Activated CD8-positive, alpha-beta memory T cell treated with anti-CD3 and anti-CD28 coated beads, Interleukin-2, amount 50 U/mL, for 4 hours (primary cell): ENCODE data around the gene CROCC2.

ENCODE experiments used
- DNase-seq: peaks from one replicate; pipeline ENCODE4 v3.0.0-alpha.2; 2020

The CROCC2 gene

DNA sequence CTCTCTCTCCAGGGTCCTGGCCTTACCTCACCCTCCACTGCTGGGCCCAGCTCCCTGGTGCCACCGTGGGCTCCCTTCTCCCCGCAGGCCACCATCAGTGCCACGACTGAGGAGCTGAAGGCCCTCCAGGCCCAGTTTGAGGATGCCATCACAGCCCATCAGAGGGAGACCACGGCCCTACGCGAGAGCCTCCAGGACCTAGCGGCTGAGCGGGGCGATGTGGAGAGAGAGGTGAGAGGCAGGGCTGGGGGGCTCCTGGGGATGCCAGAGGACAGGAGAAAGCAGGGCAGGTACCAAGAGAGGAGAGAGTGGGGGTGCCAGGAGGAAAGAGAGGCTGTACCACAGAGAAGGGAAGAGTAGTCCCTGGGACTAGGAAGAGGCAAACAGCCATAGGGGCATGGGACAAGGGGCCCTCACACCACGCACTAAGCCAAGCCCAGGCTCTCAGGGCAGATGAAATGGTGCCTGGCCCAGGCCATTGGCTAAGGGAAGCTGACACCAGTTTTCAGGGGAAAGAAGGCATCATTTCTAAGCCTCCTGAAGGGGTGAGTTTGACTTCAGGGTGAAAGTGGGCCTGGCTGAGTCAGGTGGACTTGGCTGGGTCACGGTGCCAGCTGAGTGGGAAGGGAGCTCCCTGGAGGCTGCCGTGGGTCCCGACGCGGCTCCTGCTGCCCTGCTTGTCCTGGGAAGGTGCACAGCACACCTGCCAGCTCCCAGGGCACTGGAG, 53.2 kb downstream of the CROCC2 start:
- DNase-seq, result no peak

DNA sequence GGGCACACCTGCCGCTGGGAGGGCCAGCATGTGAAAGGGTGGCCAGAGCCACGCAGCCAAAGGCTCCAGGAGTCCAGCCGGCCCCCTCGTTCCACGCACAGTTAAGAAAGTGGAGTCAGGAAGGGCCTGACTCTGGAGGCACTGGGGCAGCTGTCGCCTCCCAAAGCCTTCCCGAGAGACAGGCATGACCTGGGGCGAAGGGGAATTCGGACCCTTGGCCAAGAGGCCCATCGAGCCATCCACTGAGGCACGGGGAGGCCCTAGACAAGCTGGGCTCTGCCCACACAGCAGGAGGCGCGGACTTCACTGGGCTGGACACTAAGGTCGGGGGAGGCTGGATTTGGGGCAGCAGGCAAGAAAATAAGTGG, 53.8 kb downstream of the CROCC2 start:
- no peak for DNase-seq

DNA sequence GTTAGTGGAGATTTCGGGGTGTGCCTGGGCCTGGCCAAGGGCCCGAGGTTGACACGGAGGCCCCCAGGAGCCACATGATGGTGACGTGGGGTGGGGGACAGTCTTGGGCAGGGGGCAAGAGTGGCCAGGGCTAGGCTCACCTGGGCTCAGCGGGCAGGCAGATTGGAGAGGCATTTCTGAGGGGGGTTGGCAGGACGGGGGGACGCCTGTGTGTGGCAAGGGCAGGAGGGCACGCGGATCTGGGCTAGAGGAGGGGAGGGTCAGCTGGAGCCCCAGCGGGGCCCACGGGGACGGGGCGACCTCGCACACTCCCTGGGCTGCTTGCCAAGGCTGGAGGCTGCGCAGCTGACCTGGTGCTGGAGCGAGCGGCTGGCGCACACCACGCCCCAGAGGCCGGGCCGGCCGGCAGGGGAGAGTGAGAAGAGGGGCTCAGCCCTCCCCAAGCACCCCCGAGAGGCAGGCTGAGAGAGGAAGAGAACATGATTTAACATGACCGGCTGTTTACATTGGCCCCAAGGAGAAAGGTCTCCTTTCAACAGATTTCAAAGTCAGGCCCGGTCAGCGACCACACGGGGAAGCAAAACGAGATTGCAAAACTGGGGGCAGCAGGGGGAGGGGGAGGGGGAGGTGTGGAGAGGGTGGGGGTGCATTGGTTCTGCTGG, 54.3 kb downstream of the CROCC2 start:
- no peak for DNase-seq

DNA sequence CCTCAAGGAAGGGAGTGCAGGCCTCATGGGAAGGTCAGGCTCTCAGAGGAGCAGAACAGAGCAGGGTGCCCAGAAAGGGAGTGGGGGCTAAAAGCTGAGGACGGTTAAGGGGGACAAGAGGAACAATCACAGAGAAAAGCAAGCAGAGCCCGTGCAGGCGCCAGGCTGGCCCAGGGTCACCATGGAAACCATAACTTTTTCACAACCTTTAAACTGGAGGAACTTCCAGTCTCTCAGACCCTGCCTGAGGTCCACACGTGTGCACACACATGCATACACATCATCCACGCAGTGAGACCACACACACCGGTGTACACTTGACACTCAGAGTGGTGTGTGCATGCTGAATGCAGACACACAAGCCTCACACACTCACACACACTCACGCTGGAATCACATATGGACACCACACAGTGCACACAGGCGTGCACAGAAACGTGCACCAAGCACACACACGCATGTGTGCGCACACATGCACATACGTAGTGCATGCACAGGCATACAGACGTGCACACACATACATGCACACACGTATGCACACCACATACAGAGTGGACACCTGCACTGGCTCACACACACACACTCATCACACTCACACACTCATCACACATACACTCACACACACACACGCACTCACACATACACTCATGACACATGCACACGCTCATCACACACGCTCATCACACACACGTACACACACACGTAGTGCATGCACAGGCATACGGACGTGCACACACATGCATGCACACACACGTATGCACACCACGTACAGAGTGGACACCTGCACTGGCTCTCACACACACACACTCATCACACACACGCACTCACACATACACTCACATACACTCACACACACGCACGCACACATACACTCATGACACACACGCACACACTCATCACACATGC, 55.1 kb downstream of the CROCC2 start:
- no peak for DNase-seq

DNA sequence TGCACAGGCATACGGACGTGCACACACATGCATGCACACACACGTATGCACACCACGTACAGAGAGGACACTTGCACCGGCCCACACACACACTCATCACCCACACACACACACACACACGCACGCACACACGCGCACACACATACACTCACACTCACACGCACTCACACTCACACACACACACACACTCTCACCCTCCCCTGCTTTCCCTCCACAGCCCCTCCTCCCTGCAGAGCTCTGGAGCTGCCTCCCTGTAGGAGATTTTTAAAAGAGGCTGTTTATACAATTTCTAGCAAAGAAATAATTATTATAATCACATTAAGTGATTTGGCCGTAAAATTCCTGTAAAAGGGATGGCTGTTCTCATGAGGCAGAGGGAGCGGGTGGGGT, 55.8 kb downstream of the CROCC2 start:
- no peak for DNase-seq

DNA sequence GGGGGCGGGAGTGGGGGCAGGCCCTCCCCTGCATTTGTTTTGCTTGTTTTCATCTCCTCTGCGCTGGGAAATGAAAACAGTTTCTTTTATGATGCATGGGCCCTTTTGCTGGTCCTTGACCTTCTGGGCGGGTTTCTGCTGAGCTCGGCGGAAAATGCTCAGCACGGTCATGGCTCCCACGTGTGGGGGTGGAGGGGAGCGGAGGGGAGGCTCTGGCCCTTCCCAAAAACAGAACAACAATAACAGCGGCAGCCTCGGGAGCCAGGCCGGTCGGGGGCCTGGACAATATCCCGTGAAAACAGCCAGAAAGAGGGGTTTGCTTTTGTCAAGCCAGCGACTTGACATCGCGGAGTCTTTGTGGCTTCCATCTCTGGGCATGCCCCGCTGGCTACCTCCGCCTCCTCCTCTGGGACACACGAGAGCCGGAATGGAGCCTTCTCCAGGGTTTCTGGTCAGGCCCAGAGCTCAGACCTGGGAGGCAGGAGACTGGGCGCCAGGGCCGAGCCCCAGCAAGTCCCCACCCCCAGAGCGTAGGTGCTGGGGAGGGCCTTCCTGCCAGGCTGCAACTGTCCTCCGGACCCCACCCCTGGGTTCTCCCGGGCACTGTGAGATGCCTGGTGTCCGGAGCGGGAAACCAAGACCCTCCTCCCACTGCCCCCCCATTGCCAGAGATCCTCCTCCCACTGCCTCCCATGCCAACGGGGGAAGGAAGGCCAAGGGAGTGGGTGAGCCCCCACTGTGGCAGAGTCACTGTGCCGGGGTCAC, 56.3 kb downstream of the CROCC2 start:
- DNase-seq, result no peak

DNA sequence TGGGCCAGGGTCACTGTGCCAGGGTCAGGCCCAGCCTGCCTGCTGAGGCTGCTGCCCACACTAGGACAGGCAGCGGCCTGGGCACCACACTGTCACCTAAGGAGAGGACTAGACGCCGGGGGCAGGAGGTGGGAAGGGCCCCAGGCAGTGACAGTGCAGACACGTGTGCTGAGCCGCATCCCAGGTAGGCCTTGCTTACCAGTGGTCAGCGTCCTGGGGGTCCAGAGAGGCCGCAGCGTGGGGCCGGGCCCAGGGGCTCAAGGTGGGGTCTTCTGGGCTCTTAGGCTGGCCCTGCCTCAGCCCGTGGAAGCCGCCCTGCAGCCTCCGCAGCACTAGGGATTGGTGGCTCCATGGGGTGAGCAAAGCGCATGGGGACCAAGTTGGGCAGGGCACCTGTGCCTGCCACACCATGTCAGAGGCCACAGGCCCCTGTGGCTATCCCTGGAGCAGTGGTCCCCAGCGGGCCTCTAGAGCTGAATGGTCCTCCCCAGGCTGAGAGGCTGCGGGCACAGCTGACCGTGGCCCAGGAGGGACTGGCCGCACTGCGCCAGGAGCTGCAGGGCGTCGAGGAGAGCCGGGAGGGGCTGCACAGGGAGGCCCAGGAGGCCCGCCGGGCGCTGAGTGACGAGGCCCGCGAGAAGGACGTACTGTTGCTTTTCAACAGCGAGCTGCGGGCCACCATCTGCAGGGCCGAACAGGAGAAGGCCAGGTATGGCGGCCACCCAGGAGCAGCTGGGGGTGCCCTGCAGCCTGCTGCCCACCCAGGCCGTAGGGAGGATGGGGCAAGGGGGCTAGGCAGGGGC, 57.1 kb downstream of the CROCC2 start:
- no peak for DNase-seq

DNA sequence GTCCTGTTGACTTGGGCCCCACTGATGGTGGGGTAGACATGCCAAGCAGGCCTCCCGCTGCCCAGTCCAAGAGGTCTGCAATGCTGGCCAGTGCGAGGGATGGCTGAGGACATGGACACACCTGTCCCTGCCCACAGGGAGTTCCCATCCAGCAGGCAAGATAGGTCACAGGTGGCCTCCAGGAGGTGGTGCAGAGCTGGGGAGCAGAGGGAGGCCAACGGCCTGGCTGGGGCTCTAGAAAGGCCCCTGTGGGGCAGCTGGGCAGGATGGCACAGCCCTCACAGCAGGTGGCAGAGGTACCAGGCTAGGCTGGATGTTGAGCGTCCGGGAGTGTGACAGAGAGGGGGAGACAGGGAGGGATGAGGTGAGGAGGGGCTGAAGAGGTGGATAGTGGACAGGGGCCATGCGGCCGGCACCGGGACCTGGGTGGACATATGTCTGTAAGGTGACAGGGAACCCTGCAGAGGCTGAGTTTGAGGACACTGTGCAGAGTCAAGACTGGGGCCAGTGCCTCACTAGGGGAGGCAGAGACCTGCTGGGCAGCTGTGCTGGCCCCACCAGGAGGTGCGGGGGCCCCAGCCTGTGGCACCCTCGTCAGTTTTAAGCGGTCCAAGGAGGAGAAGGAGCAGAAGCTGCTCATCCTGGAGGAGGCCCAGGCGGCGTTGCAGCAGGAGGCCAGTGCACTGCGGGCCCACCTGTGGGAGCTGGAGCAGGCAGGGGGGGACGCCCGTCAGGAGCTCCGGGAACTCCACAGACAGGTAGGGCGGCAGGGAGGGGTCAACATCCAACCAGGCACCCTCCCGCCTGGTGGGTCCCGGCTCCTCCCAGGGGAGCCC, 58.0 kb downstream of the CROCC2 start:
- DNase-seq, result no peak

DNA sequence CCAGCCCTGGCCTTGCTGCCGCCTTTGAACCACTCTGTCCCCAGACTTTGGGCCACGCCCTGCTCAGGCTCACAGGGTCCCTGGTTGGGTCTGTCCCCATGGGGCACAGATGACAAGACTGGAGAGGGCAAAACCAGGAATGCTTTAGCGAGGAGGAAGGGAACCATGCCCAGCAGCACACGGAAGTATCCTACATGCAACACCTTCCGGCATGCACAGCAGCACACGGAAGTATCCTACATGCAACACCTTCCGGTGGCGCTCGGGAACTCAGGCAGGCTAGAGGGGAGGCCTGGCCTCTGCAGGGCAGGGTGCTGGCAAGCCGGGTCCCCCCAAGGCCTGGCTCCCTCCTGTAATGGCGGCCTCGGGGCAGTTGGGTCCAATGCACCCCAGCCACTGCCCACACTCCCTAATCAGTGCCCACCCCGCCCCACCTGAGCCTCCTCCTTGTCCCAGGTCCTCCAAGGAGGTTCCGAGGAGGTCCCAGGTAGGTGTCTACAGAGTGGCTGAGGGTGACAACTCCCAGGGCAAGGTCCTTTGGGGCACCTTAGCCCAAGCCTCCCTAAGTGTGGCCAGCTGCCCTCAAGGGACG, 58.7 kb downstream of the CROCC2 start:
- no peak for DNase-seq

DNA sequence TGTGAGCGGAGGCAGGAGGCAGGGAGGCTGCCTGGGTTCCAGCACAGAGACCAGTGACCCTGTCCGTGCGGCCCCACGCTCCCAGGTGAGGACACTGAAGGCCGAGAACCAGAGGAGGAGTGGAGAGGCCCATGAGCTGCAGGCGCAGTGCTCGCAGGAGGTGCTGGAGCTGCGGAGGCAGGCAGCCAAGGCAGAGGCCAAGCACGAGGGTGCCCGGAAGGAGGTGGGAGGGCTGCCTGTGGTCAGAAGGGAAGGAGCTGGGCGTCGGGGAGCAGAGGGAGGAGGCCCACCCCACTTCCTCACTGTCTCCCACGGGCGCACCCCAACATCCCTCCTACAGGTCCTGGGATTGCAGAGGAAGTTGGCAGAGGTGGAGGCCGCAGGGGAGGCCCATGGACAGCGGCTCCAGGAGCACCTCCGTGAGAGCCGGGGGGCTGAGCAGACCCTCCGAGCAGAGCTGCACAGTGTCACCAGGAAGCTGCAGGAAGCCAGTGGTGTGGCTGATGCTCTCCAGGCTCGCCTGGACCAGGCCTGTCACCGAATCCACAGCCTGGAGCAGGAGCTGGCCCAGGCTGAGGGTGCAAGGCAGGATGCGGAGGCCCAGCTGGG, 59.3 kb downstream of the CROCC2 start:
- DNase-seq, result no peak

DNA sequence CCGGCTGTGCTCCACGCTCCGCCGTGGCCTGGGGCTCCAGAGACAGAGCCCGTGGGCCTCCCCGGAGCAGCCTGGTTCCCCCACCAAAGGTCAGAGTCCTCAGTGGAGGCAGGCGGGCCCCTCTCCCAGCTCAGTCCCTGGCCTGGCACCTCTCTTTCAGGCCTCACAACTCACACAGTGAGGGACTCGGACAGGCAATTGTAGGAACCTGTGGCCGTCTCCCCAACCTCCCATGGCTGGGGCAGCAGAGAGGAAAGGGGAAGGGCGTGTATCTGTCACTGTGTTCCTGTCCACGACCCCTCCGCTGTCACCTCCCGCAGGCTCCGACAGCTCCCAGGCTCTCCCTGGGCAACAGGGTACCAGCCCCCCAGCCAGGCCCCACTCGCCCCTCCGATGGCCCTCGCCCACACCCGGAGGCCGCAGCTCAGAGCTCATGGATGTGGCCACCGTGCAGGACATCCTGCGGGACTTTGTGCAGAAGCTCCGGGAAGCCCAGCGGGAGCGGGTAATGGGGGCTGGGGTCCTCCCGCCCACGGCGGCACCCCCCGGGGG, 59.8 kb downstream of the CROCC2 start:
- no peak for DNase-seq

DNA sequence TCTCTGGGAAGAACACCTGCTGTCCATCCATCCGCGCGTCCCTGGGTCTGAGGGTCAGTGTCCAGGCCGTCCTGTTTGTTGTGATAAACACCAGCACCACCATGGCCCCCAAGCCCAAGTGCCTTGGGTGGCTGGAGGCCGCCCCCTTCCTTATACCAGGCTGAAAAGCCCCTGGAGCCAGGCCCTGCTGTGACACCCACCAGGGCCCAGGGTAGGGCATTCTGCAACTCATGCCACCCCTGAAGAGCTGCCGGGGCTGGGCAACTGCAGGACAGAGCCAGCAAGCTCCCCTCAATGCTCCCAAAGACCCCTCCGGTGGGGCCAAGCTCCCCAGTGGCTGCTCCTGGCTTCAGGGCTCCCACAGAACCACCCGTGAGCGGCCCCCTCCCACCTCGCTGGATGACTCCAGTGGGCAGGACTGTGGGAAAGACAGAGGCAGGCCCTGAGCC, 60.3 kb downstream of the CROCC2 start:
- no peak for DNase-seq

DNA sequence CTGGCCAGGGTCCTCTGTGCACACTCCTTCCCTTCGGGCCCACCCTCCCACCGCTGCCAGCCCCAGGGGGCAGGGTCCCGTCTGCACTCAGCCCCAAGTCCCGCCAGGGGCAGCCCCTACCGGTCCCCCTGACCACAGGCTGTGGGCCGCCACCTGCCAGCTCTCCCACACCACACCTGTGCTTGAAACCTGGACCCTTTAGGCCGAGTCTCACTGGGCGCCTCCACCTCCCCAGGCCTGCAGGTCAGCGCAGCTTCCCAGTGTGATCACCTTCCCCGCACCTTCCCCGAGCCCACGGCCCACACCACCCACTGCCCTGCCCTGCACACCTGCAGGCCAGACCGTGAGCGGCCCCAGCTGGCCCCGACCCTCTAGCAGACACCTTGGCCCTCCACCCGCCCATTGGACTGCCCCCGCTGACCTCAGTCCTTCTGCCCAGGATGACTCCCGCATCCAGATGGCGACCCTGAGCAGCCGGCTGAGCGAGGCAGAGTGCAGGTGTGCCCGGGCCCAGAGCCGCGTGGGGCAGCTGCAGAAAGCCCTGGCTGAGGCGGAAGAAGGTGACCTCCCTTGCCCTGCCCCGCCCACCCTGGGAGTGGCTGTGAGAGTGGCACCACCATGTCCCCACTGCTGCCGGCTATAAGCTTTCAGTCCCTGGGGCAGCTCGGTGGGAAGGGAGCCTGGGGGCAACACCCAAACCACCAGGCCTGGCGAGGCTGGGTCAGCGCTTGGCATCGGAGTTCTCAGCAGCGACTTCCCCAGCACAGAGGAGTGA, 61.0 kb downstream of the CROCC2 start:
- no peak for DNase-seq

DNA sequence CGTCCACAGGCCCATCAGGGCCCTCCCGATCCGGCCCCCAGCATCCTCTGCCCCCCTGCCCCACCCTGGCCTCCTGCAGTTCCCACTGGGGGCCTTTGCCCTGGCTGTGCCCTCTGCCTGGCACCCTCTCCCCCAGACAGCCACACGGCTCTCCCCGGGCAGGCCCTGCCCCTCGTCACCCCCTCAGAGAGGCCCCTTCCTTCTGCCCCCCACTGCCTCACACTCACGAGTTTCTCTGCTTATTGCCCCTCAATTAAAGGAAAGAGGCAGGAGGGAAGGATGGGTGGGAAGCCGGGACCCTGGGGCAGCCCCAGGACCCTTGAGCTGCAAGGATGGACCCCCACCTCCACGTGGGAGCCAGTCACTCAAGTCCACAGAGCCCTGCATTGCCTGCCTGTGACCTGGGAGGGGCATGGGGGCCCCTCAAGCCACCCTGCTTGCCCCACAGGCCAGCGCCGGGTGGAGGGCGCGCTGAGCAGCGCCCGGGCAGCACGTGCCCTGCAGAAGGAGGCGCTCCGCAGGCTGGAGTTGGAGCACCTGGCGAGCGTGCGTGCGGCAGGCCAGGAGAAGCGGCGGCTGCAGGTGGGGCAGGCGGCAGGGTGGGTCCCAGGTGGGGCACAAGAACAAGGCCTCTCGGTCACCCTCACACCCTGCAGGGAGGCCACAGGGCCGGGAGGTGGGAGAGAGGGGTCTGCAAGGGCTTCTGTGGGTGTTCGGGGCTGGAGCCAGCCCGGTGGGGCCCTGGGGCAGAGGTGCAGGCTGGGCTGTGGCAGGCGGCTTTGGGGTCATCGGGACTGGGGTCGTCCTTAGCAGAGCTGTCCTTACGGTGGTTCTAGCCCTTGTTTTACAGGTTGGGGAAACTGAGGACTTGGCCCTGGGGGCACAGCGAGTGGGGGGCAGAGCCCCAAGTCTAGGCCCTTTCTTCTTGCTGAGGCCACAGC, 61.8 kb downstream of the CROCC2 start:
- DNase-seq, result no peak

DNA sequence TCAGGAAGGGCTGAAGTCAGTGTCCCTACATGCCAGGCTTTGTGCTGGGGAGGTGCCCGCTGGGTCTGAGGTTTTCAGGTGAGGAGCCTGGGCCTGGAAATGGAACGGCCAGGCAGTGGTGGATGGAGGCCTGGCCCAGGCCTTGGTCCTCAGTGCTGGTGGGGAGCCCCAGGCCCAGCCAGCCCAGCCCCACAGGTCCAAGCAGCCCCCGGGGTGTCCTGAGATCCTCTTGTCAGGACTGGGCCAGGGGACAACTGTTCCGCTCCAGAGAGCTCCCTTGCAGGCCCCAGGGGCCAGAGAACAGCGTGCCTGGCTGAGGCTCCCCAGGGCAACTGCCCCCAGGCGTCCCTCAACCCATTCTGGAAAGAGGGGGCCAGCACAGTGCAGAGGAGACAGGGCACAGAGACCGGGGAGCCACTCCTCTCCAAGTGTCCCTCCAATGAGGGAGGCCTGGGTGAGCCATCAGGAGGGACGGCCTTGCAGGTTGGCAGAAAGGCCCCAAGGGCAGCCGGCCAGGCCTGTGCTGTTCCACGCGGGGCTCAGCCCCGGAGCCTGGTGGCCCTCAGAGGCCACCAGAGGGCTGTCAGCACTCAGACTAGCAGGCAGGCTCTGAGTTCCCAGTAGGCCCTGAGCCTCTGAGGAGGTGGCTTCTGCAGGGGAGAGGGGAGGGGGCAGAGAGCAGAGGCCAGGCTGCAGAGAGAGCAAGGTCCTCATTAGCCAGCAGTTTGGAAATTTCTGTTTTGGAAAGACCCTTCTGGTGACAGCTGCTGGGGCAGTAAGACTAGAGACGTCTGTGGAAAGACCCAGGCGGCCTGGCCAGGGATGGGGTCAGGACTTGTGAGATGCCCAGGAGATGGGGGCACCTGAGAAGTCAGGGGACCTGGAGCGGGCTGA, 62.8 kb downstream of the CROCC2 start:
- DNase-seq, result no peak

DNA sequence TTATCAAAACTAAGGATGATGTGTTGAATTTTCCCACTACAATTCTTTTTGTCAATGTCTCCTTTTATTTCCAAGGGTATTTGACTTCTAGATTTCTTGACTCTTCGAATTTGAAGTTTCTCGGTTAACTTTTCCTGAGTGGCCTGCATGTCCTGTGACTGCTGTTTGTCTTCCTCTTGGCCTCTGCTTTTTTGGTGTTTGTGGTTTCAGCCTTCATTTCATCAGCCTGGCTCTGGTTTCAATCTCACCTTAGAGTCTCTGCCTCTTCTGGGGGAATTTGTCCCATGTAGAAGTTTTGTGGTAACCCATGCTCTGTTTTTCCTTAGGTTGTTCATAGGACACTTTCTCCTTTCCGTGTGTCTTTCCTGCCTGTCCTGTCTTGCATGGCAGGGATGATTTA, 64.0 kb downstream of the CROCC2 start:
- DNase-seq, result no peak

DNA sequence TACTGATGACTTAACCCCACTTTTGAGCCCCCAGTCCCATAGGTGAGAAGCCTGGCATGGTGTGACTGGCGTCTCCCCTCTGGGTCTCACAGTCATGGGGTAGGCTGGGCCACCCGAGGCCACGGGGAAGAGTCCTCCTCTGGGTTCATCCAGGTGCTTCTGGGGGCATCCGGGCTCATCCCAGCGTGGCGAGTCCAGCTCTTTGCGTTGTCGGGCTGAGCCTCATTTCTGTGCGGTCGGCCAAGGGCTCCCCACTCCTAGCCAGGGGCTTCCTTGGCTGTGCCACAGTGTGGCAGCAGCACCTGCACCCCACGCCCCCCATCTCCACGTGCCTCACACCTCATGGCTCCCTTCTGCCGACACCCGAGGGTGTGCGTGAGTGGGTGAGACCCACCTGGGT, 64.7 kb downstream of the CROCC2 start:
- no peak for DNase-seq
